ENCODE data around the gene TEX48.

DNA sequence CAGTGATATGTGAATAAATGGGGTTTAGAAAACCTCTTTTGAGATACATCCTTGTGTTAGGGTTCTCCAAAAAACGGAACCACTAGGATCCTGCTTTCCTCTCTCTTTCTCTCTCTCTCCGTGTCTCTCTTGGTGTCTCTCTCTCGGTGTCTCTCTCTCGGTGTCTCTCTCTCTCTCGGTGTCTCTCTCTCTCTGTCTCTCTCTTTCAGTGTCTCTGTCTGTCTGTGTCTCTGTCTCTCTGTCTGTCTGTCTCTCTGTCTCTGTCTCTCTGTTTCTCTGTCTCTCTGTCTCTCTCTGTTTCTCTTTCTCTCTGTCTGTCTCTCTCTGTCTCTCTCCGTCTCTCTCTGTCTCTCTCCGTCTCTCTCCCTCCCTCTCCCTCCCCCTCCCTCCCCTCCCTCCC, 7.8 kb upstream of the TEX48 start:
- no peak for TF ChIP-seq EZH2 (IDR thresholded peaks at IDR 0.05; ENCODE audit: insufficient read depth, poor library complexity, severe bottlenecking)
- no peak for TF ChIP-seq EZH2phosphoT487 (IDR thresholded peaks at IDR 0.05; ENCODE audit: insufficient read depth, low read depth)

Measured in GM23248 (cell line).